Endometrial microvascular endothelial cells (primary cell): ENCODE data around the gene PDE3A. TPM values are rescaled to one million over a fixed set of nuclear protein-coding genes. Genes with fewer than 3 reads are reported as not detected.
"Not testable (repeated sequence)": the region's sequence is repeated elsewhere in the genome, so short reads cannot be mapped to it uniquely, and the experiment has no call there.

Source experiments
- in situ Hi-C: cut with HindIII; loops from 2 replicates; pipeline ENCODE4 v1.10.0; 2017; ENCODE audit warnings: low sequenced_read_pairs, low pct_unique_long_range_greater_than_20kb; ENCODE audit errors: inconsistent ontology term
- total RNA-seq: library from RNA; depleted of rRNA; stranded (reverse); fragments of >200 nt; gene quantifications from one replicate; pipeline ENCODE4 v1.2.3, GENCODE V29; 2015; ENCODE audit errors: inconsistent ontology term

The PDE3A gene
- total RNA-seq, 1 donor from 2014 or later: 8.2 TPM

GRCh38 chr12:20615020-20615419 lies 246.7 kb downstream of the PDE3A start:
- in situ Hi-C loops: not testable (repeated sequence)

GRCh38 chr12:20616093-20616492 lies 247.8 kb downstream of the PDE3A start:
- in situ Hi-C loops: no loop called here

DNA sequence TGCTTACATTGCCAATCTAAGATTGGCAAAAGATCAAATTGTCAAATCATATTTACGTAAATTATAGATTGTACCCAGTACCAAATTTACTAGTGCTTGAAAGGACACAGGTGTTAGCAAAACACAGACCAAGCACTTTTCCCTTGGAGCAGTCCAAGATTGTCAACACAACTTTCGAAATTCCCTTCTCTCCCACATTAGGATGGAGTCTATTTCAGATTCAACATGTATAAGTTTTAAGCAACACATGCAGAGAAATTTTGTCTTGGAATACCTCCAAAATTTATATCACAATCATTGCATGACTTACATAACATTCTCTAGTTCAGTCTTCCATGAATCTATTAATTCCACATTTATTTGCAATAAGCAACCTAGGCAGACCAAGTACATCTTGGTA lies 251.9 kb downstream of the PDE3A start:
- in situ Hi-C loops: no loop called here

GRCh38 chr12:20624718-20625117 lies 256.4 kb downstream of the PDE3A start:
- in situ Hi-C loops: no loop called here

DNA sequence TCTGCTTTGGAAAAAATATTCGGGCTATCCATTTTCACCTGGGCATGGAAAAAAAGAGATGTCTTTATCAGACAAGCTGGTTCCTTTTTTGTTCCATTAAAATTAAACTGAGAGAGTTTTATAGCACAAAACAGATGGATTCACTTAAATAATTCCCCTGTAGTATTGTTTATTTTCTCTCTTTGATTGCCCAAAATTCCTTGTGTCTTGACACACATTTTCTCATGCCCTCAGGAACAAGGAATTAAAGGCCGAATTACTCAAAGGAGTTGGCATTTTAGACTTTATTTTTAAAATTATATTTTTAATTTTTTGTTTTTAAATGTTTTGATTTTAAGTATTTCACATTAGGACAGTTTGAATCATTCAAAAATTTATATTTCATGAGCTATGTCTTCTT lies 257.2 kb downstream of the PDE3A start:
- in situ Hi-C loops: no loop called here

GRCh38 chr12:20627001-20627588 lies 258.8 kb downstream of the PDE3A start:
- in situ Hi-C loops: no loop called here

DNA sequence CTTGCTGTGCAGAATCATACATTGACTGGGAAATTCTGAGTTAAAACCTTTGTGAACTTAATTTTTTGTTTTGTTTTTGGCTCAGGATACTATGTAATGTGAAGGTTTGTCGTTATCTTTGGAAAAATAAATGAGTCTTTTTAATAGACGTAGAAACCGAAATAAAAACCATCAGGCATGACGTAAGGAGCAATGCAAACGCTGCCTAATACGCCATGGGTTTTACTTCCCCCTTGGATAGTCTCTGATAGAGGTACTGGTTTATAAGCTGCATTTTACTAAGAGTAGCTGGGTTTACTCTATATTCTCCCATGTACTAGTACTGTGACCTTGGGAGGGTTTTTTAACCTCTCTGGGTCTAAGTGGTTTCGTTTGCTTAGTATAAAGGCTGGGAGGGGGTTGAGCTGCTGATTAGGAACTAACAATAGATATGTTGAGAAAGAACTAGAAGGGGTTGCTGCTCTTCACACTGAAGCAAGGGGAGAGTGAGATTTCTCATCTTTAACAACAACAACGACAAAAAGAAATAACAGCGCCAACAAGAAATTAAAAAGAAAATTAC lies 260.0 kb downstream of the PDE3A start:
- in situ Hi-C loops: no loop called here

GRCh38 chr12:20628999-20629398 lies 260.7 kb downstream of the PDE3A start:
- in situ Hi-C loops: no loop called here

DNA sequence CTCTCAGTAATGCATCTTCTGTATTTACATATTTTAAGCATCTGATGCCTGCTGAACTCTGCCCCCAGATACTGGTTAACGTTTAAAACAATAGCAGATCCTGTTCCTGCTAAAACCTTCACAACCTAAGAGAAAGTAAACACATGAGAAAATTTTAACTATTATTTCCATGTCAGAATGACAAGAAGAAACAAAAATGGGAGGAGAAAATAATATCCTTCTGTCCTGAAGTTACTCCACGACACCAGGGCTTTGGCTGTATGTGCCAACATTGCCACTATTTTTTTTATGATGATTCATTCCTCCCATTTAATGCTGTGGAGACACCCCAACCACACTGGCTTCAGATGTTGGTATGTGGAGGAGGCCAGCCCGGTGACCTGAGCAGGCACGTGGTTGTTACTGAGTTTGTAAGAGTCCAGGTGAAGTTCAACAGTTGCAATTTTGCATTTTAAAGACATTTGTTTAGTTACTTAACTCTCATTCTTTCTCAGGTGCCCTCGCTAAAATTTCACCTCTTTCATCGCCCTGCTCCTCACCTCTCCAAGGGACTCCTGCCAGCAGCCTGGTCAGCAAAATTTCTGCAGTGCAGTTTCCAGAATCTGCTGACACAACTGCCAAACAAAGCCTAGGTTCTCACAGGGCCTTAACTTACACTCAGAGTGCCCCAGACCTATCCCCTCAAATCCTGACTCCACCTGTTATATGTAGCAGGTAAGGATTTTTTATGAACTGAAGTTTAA lies 261.2 kb downstream of the PDE3A start:
- in situ Hi-C loops: no loop called here

GRCh38 chr12:20631711-20632110 lies 263.4 kb downstream of the PDE3A start:
- in situ Hi-C loops: no loop called here

- in situ Hi-C loops: no loop called here
These were observed 272.8 kb downstream of the PDE3A start for GRCh38 chr12:20641106-20641505.

GRCh38 chr12:20643822-20644221 lies 275.5 kb downstream of the PDE3A start:
- in situ Hi-C loops: no loop called here

DNA sequence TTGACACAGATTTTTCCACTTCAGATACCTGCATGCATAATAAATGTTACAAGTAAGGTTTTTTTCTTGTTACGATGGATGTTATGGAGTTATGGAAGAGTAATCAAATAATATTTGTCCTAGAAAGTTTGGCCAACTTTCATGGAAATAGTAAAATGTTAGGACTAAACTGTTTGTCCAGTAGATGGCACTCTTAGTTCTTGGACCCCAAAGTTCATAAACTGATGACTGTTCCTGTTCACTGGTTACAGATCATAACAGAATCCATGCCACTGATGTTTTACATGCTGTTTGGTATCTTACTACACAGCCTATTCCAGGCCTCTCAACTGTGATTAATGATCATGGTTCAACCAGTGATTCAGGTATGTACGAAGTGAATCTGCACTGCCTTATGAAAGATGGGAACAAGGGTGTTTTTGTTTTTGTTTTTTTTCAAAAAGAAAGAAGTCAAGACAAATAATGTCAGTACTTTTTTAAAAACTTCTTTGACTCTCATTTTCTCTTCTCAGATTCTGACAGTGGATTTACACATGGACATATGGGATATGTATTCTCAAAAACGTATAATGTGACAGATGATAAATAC lies 278.0 kb downstream of the PDE3A start:
- in situ Hi-C loops: no loop called here

- in situ Hi-C loops: no loop called here
These were observed 285.5 kb downstream of the PDE3A start for GRCh38 chr12:20653871-20654270.

- in situ Hi-C loops: no loop called here
These were observed 288.3 kb downstream of the PDE3A start for GRCh38 chr12:20656600-20656999.

- in situ Hi-C loops: no loop called here
These were observed 289.2 kb downstream of the PDE3A start for GRCh38 chr12:20657496-20657895.

DNA sequence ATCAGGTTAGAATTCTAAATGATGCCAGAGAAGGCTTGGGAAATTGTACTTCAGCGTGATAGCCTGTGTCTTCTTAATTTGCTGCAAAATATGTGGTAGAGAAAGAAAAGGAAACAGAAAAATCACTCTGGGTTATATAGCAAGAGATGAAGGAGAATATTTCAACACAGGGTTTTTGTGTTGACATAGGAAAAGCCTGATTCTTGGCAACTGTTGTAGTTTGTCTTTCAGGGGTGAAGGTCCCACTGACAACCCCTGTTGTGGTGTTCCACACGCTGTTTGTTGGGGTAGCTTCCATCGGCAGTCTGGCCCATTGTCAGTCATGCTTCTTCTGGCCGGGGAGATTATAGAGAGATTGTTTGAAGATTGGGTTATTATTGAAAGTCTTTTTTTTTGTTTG lies 313.0 kb downstream of the PDE3A start:
- in situ Hi-C loops: no loop called here

DNA sequence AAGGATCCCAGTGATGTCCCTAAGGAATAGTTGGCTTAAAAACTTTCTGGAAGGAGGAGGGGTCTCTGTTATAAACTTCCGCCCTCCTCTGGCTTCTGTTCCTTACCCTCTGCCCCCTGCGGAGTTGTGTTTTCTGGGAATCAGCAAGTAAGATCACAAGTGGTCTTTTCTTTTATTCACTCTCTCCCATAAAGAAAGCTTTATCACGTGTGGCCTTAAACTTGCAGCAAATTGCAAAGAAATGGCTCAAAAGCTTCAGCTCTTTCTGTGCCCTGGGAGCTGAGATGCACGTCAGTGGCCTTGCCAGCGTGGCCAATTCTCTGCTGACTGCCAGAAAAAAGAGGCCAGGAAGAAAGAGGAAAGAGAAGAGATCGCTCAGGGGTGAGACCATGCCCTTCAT lies 326.9 kb downstream of the PDE3A start, which contains the start of gene SLCO1C1:
Gene SLCO1C1, plus strand, starts transcription at position 101 of the 400 bp plus-strand sequence. CDS start 4,245 bp downstream, outside the sequence.
- in situ Hi-C loops: no loop called here

DNA sequence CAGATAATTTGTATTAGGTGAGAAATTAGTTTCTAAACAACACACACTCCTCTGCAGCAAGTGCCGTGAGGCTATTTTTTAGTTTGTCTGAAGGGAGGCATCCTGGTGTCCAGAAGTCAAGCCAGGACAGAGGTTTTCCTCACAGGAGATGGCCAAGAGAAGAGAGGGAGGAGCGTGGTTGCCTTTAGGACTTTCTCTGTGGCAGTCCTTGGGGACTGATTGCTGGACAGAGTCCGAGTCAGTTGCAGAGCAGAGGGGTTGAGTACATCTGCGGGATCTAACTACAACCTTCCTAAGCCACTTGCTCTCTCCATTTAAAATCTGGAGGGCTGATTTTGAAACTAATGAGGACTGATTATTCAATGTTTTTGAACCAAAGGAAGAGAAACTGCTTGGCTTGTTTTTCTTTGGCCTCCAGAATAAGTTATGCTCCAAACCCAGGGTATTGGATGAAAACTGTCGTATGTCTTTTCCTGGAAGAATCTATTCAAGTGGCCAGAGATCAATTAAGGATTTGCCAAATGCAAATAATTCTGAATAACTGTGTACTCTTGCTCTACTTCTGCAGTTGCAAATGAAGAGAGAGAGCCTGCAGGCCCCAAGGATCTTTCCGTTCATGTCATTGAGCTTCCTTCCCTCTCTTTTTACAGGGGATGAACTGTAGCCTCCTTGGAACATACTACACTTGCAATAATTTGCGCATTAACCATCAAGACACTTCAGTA lies 328.0 kb downstream of the PDE3A start:
- in situ Hi-C loops: no loop called here
